Activated CD8-positive, alpha-beta memory T cell treated with anti-CD3 and anti-CD28 coated beads for 48 hours (primary cell): Measurements from ENCODE around the gene TBX15.

ENCODE experiments used
- DNase-seq, 3 experiments: peaks; one replicate each; pipeline ENCODE4 v3.0.0-alpha.2; 2020; ENCODE audit warnings: low read depth in 2 of 3, low spot score in 2 of 3

TBX15 gene

DNA sequence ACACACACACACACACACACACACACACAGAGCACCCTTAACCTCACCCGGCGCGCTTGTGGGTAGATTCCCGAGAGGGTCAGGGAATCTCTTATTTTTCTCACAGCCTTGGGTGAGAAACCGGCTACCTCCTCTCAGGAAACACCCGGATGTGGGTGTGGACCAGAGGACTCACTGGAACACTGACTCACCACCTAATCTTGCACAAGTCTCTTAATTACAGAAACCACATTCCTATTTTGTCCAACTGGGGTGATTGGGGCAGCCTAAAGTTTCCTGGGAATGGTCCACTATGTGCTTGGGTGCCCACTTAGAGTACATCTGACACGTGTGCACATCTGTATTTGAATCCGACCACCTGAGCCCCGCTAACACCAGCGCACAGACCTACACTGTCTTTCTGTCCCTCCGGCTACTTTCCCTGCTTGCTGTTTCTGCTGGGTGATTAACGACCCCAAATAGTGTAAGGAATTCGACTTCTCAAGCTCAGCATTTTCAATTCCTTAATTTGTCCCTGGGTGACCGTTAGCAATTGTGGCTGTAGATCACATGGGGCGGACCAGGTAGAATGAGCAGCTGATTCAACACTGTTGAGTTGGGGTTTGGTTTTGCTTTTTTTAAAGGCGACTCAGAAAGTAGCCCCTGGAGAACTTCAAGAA is 14.0 kb upstream of the TBX15 start:
- DNase-seq, result no peak

DNA sequence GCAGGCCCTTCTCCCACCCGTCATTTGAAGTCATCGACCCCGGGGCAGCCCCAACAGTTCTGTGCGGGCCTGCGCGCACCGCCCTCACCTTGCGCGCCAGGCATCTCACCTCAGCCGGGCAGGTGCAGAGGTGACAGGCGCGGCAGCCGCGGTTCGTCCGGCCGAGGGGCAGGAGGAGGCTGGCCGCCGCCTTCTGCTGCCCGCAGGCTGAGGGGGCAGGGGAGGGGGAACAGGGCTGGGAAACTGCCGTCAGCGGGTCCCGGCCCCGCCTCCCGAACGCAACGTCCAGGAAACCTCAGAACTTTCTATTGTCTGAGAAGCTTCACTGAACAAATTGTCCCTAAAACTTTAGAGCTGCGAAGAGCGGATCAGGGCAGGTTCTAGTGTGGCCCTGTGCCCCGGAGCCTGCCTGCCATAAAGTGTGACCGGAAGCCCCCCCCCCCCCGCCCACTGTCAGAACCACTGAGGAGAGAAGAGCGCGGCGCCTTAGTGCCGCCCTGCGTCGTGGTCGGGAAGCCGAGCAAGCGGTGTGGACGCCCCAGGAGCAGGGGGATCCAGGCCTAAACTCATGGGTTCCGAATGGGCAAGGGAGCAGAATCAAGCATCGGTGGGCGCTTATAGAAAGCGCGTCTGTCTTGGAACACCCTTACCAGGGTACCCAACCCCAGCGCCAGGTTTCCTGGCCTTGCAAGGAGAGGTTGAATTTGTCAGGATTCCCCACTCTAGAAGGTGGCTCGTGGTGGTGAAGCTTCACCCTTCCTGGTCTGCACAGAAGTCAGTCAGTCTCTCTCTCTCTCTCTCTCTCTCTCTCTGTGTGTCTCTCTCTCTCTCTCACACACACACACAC is 13.3 kb upstream of the TBX15 start:
- no peak for DNase-seq

- DNase-seq, result no peak
Measured at GRCh38 chr1:119000371-119001180, 12.4 kb upstream of the TBX15 start.

- no peak for DNase-seq
Measured at GRCh38 chr1:118999348-119000071, 11.4 kb upstream of the TBX15 start.

GRCh38 chr1:118998171-118998570 is 10.0 kb upstream of the TBX15 start:
- no peak for DNase-seq

- DNase-seq, result no peak
Measured at GRCh38 chr1:118997225-118997624, 9.1 kb upstream of the TBX15 start.

- no peak for DNase-seq
Measured at GRCh38 chr1:118995312-118996016, 7.3 kb upstream of the TBX15 start.

GRCh38 chr1:118993700-118994026 is 5.5 kb upstream of the TBX15 start:
- no peak for DNase-seq

DNA sequence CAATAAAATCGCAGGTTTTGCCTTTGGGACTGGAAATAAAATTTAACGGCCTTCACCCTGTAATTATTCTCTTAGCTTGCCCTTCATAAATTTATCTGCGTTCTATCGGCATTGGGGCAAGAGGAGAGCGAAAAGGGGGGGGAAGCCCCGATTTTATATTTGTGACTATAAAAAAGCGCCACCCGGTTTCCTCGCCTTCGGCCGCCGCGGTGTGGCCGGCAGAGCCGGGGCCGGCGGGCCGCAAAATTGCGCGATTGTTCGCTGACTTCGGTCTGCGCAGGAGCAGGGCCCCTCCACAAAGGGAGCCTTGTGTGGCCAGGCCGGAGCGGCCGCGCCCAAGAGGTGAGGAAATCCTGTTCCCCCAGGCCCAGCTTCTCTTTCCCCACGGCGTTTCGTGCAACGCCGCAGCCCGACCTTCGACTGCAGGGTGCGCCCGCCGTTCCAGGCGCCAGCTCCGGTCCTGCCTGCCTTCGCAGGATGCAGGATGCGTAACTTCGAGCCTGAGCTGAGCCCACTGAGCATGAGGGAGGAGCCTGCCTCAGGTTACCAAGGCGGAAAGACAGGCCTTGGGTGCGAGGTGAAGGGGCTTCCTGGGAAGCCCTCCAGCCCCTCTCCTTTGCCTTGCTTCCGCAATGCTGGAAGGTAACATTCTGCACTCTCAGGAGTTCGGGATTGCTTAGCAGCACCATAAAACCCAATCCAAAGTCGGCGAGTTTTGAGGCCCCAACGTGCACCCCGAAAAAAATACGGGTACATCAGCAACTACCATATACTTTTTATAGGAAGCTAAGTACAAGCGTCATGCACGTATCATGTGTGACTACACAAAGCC is 4.9 kb upstream of the TBX15 start:
- DNase-seq, result no peak

GRCh38 chr1:118992237-118992825 is 4.2 kb upstream of the TBX15 start:
- DNase-seq, result no peak

- DNase-seq, result no peak
Measured at GRCh38 chr1:118991448-118991847, 3.3 kb upstream of the TBX15 start.

DNA sequence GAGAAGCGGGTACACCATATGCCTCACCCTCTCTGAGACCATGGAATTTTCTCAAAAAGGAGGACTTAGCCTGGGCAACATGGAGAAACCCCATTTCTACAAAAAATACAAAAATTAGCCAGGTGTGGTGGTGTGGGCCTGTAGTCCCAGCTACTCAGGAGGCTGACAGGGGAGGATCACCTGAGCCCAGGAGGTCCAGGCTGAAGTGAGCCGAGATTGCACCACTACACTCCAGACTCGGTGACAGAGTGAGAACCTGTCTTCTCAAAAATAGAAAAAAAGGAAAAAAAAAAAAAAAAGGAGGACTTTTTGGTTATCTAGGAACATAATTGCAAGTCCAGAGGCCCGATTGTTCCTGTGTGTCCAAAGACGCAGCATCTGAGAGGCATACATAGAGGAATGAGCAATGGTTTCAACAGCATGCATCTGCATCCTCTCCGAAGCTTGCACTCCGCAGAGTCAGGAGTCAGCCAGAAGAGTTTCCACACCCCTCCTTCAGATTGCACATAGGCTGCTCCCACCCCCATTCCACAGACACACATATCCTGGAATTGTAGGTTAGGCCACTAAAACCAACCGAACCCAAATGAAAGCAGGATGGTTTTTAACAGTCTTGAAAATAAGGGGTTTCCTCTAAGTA is 2.5 kb upstream of the TBX15 start:
- DNase-seq, result no peak

- DNase-seq, result no peak
Measured at GRCh38 chr1:118989878-118990378, 1.8 kb upstream of the TBX15 start.

DNA sequence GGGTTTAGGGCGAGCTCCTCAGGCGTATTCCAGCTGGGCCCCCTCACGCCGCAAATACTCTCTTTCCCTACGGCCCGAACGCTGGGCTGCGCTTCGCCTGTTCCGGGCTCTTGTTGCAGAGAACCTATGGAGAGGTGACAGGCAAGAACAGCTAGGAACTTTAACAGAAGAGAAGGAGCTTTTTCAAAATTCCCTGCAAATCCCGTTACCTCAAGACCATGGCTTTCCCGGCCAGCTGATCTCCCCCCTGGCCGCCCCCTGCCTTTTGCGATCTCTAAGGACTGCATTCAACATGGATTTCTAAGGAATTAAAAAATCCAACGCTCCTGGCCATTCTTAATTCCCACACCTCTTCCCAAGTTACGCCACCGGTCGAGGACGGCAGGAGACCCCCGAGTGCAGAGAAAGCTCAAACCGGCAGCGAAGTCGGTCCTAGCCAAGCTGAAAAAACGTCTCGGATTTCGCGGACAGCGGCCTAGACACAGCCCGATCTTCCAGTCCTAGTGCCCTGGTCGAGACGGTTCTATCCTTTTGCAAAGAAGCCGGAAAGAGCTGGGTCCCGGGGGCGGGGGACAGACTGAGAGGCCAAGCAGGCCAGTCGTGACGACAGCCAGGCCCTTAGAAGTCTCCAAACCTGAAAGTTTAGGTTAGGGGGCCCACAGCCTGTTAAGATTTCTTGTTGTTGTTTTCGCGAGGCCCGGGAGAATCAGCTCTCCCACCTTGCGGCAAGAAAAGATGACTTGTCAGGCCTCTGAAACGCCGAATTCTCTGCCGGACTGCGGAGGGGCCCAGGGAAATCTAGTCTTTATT is 1.1 kb upstream of the TBX15 start:
- DNase-seq, result no peak

- no peak for DNase-seq
Measured at GRCh38 chr1:118987468-118988185, 516 bp downstream of the TBX15 start.

DNA sequence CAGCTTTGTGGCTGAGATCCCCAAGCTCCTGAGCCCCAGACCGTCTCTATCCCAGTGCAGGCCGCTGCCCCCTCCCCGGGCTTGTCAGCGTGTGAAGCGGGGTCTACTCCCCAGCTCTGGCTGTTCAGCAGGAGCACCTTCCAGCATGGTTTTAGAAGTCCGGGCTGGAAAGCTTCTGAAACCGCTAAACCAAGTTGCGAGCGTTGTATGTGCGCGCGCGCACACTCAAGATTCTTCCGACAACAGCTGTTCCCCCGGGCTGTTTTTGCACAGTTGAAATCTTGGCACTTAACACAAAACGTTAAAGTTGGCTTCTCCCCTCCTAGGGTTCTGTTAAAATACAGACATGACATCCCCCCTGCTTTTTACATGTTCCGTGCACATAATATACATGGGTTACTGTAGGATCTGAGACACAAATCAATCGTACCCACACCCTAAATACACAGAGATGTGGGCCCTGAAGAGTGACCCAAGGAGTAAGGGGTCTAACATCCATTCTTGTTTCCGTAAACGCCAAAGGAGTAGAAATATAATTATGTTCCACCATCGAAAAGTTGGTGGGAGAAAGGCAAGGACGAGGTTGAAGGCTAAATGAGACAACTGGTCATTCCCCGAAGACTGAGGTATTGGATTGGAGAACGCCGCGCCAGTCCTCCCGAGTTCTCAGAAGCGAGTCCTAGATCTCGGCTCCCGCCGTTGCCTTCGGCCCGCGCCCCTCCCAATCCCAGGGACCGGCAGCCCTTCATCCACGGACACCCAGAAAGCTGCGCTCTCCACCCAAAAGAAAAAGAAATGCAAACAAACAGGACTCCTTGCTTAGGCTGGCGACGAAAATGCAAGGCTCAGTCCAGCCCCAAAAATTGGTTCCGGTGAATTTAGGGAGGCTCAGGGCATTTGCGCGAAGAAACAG is 1.3 kb downstream of the TBX15 start:
- no peak for DNase-seq
